NCI-H524 (cell line): Measurements from ENCODE around the gene LEUTX.
"Not testable (repeated sequence)": the region's sequence is repeated elsewhere in the genome, so short reads cannot be mapped to it uniquely, and the experiment has no call there.

Source experiments
- DNase-seq, 2 experiments: peaks; one replicate each; lab custom pipeline; 2025; lab: John Stamatoyannopoulos, UW

LEUTX gene

DNA sequence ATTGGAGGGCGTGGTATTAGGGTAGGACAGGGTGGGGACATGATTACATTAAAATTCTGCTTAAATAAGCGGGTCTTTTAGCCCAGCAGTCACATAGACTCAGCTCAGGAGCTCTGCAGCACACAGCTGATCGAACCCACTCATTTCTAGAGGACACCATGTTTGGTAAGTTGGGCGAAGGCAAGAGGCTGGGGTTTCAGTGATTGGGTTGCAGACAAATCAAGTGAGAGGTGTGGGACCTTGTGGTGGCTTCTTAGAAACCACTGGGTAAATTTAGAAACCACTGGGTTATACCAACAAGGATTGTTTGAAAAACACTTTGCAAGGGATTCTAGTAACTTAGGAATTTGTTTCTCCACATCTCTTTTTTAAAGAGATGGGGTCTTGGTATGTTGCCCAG is at the start of gene LEUTX:
Gene LEUTX (plus strand): TSS at position 92 of the 400 bp plus-strand sequence. CDS start 67 bp downstream, at position 159.
- no peak for DNase-seq

DNA sequence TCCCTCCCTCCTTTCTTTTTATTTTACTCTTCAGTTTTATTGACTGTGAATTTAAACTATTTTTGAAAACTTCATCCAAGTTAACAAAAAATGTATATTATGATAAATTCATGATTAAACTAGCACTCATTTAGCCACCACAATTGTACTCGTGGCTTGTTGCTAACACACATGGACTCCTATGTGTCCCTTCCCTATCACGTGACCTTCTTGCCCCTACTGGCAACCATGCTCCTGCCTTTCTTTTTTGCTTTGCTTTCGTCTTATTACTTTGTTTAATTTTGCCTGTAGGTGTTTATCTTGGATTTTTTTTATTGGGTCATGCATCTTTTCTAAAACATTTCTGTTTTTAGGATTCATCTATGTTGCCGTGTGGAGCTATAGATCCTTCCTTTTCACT is 49.1 kb upstream of the LEUTX start:
- DNase-seq: no peak

DNA sequence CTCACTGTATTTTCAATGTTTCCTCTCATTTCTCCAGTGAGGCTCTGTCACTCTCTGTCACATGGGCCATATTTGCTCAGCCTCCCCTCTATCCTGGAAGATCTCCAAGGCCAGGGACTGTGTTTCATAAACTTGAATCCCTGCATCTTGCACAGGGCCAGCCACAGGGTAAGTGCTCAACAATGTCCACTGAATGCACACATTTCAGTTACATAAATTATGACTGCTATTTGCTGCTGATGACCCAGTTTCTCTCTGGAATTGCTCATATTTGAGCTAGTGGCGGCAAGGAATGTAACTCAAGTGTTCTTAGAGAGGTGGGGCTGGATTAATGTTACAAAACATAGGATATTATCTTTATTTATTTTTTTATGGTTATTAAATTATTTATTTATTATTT is 47.0 kb upstream of the LEUTX start:
- no peak for DNase-seq

- no peak for DNase-seq
These were observed 44.8 kb upstream of the LEUTX start for GRCh38 chr19:39733841-39734240.

DNA sequence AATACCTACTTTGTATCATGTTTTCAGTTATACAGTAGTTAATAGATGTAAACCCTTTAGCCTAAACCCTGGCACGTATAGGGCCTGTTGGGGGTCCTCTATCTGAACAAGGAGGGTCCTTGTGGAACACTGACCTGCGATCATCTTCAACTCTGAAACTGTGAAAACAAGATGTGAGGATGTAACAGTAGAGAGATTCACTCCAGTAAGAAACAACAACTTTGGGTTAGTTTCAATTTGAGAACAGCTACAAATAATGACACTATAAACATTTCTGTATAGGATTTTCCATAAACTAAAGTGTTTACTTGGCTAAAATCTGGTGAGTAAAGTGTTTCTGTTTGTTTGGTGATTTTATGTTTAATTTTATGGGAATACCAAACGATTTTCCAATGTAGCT is 43.0 kb upstream of the LEUTX start:
- DNase-seq: no peak

- DNase-seq: no peak
These were observed 42.6 kb upstream of the LEUTX start for GRCh38 chr19:39736088-39736487.

GRCh38 chr19:39737351-39737750 is 41.3 kb upstream of the LEUTX start:
- no peak for DNase-seq

- no peak for DNase-seq
These were observed 40.8 kb upstream of the LEUTX start, which contains the start of gene CLC for GRCh38 chr19:39737891-39738290. Gene CLC (minus strand): TSS chr19:39738029. CDS start chr19:39737952, 77 bp downstream.

DNA sequence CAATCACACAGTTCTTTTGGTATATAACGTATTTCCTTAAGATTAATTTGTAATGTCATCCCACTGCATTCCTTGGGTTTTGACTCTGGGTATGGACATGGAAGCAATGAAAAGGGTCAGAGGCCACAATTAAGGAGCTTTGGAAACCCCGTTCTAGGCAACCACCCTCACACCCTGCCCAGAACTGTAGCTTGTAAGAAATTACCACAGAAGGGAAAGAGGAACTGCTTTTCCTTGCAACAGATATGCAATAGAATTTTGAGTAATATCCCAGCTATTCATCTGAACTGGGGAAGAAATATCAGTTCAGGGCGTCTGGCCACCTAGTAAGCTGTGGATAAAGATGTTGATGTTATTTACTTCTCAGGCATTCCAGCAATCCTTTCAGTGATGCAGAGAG is 39.8 kb upstream of the LEUTX start:
- no peak for DNase-seq

DNA sequence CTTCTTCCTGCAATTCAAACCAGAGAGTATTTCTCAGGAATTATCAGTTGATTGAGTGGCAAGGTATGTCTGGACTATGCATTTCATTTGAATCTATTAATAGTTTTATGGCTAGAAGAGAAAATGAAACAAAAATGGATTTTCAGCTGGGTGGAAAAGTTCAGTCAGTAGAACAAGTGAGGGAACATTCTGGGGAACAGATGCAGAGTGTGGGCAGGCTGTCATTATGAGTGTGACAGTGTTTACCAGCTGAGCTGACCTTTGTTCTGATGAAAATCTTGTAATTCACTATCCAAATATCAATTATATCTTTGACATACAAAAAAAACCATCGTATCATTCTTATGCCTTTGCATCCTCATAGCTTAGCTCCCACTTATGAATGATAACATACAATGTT is 38.3 kb upstream of the LEUTX start:
- DNase-seq: no peak

DNA sequence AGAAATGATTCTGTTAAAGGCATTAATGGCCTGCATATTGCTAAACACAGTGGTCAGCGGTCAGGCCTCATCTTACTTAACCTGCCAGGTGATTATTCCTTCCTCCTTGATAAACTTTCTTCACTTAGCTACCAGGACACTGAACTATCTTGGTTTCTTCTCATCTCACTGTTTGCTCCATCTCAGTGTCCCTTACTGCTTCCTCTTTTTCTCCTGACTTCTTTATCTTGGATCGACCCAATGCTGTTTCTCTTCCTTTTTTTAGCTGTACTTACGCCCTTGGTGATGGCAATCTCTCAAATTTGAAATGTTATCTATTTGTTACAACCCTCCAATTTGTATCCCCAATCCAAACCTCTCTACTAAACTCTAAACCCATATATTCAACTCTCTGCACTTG is 33.0 kb upstream of the LEUTX start:
- no peak for DNase-seq

- no peak for DNase-seq
These were observed 31.7 kb upstream of the LEUTX start for GRCh38 chr19:39746836-39747529.

GRCh38 chr19:39749981-39750380 is 28.7 kb upstream of the LEUTX start:
- DNase-seq: no peak

- DNase-seq: no peak
These were observed 26.3 kb upstream of the LEUTX start for GRCh38 chr19:39752390-39752789.

DNA sequence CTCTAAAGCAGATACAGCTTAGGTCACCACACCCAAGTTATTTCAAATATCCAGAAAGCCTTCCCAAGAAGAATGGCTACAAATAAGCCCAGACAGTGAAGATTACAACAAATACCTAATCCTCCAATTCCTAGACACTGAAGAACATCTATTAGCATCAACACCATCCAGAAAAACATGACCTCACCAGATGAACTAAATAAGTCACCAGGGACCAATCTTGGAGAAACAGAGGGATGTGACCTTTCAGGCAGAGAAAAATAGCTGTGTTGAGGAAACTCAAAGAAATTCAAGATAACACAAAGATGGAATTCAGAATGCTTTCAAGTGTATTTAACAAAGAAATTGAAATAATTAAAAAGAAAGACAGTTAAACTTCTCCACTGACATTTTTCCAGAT is 25.9 kb upstream of the LEUTX start:
- DNase-seq: no peak

GRCh38 chr19:39754544-39754943 is 24.1 kb upstream of the LEUTX start:
- DNase-seq: no peak

GRCh38 chr19:39754971-39755370 is 23.7 kb upstream of the LEUTX start:
- no peak for DNase-seq

DNA sequence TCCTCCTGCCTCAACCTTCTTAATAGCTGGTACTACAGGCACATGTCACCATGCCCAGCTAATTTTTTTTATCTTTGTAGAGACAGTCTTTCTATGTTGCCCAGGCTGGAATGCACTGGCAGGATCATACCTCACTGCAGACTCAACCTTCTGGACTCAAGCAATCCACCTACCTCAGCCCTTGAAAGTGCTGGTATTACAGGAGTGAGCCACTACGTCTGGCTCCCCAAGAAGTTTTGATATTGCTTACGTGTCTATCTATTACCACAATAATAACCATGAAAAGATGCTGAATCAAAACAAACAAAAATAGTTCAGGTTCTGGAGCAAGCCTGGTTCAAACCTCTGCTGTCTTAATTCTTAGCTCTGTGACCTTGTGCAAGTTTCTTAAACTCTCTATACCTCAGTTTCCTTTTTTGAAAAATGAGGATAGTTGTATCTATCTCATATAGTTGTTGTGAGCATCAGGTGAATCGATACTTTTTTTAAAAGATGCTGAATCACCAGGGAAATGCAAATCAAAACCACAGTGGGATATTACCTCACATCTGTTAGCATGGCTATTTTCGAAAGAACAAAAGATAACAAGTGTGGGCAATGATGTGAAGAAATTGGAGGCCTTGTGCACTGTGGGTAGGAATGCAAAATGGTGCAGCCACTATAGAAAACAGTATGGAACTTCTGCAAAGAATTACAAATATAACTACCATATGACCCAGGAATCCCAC is 19.0 kb upstream of the LEUTX start:
- DNase-seq: no peak

DNA sequence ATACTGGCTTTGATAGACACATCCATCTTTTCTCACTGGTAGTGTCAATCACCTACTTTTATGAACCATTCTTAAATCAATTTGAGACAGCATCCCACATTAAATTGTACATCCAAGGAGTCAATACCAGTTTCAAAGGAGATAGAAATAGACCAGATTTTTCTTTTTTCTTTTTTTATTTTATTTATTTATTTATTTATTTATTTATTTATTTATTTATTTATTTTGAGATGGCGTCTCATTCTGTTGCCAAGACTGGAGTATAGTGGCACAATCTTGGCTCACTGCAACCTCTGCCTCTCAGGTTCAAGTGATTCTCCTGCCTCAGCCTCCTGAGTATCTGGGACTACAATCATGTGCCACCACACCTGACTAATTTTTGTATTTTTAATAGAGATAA is 16.8 kb upstream of the LEUTX start:
- not testable (repeated sequence) for DNase-seq

DNA sequence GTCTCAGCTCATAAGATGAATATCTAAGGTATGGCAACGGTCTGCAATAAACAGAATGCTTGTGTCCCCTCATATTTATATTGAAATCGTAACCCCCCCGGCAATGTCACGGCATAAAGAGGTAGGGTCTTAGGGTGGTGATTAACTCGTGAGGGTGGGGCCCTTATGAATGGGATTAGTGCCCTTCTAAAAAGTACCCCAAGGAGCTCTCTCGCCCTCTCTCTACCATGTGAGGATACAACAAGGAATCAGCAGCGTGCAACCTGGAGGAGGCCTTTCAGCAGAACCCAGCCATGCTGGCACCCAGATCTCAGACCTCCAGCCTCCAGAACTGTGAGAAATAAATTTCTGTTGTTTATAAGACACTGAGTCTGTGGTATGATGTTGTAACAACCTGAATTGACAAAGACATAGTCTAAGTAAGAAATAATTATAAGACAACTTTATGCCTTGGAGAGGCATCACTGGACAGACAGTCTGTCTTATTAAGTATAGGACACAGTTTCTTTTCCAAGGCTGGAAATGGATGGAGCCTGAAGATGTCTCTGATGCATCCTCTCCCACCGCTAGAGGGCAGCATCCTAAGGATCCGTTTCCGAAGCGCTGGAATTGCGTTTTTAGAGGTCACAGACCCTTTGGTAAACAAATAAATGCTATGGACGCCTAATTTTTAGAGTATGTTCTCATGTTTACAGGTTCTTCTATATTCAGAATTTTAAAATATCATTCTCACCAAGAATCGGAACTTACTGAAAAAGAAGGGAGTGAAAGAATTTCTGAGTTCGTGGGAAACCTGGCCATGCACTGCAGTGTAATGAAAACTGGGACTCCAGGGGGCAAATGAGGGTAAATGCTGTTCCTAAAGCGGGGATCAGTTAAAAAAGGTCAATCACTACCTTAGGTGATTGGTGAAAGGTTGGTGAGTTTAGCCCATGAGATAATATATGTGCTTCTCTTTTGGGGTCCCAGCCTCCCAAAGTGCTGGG is 13.3 kb upstream of the LEUTX start:
- DNase-seq: peak; percentile 31 to 63

DNA sequence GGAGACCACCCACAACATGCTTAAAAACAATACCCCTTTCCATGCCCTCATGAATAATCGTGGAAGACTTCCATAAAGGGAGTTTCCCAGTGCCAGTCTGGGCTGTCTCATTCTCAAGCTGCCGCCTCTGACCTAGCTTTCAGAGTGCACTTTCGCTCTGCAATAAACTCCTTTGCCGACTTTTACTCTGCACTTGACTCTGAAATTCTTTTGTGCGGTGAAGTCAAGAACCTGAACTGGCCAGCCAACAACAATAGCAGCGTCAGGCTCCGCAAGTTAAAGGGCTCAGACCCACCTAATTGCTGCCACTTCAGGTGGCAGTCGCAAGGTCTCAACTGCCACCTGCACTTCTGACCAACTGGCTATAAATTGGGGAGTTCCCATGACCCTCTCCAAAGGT is 10.3 kb upstream of the LEUTX start:
- no peak for DNase-seq

DNA sequence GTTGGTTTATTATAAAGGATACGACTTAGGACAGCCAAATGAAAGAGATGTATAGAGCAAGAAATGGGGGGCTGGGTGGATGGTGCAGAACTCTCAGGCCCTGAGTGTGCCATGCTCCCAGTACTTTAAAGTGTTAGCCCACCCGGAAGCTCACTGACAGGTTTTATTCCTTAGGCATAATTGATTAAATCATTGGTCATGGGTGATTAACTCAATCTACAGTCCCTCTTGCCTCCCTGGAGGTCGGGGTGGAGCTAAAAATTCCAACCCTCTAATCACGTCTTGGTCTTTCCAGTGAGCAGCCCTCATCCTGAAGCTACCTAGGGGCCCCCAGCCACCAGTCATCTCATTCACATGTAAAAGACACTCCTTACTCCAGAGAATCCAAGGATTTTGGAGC is 9.9 kb upstream of the LEUTX start:
- DNase-seq: no peak
